Measurements from ENCODE around the gene ARHGDIA. TPM values are rescaled to one million over a fixed set of nuclear protein-coding genes. Genes with fewer than 3 reads are reported as not detected.

Gene ARHGDIA
- total RNA-seq, 4 donors from 2014 or later, result 282 to 475 (median 350) TPM

DNA sequence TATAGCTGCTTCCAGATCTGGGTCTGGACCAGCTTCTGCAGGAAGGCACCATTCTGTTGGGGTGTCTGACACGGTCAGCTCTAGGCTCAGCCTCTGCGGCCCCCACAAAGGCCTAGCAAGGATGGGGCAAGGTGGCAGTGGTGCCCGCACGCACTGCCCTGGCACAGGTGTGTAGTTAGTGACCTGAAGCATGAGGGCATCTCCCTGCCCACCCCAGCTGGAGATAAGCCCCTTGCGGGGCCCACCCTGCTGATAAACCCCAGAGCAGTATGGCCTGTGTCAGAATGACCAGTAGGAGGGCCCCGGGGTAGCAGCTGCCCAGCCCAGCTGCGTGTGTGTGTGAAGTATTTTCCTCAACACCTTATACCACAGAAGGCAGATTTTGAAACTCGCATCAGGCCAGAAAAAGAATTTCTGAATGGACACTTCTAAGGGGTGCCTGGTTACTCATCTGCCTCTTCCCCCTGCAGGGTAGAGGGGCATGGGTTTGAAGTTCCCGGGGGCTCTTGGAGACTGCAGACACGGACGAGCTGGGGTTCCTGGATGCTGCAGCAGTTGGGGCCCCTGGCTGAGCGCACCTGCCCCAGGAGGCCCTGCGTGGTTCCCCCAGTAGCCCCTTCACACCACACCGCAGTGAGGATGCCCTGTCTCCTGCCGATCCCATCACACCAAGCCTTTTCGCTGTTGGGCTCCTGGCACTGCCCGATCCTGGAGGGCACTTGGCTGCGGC is 4.5 kb downstream of the ARHGDIA start:
- Histone ChIP-seq H3K27ac (peak overlapping the region; percentile 20 to 100 (median 99)), H3K4me3 (peak overlapping the region in 2 of 4 donors; percentile 10 to 11), H3K9me3 (no peaks in the 10 kb centered on the region), H3K36me3 (peaks cover 0 to 20% (median 0%) of the 10 kb centered on the region in 3 donors), H3K4me1 (peaks cover 12 to 84% (median 20%) of the 10 kb centered on the region in 4 donors), H3K27me3 (no peaks in the 10 kb centered on the region)
- TF ChIP-seq POLR2A (IDR thresholded peaks at IDR 0.05), result no peak
- TF ChIP-seq, protein P1, sequence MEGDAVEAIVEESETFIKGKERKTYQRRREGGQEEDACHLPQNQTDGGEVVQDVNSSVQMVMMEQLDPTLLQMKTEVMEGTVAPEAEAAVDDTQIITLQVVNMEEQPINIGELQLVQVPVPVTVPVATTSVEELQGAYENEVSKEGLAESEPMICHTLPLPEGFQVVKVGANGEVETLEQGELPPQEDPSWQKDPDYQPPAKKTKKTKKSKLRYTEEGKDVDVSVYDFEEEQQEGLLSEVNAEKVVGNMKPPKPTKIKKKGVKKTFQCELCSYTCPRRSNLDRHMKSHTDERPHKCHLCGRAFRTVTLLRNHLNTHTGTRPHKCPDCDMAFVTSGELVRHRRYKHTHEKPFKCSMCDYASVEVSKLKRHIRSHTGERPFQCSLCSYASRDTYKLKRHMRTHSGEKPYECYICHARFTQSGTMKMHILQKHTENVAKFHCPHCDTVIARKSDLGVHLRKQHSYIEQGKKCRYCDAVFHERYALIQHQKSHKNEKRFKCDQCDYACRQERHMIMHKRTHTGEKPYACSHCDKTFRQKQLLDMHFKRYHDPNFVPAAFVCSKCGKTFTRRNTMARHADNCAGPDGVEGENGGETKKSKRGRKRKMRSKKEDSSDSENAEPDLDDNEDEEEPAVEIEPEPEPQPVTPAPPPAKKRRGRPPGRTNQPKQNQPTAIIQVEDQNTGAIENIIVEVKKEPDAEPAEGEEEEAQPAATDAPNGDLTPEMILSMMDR (IDR thresholded peaks at IDR 0.05), result peak in 1 of 6 experiments; percentile 2
- no peak for DNase-seq

DNA sequence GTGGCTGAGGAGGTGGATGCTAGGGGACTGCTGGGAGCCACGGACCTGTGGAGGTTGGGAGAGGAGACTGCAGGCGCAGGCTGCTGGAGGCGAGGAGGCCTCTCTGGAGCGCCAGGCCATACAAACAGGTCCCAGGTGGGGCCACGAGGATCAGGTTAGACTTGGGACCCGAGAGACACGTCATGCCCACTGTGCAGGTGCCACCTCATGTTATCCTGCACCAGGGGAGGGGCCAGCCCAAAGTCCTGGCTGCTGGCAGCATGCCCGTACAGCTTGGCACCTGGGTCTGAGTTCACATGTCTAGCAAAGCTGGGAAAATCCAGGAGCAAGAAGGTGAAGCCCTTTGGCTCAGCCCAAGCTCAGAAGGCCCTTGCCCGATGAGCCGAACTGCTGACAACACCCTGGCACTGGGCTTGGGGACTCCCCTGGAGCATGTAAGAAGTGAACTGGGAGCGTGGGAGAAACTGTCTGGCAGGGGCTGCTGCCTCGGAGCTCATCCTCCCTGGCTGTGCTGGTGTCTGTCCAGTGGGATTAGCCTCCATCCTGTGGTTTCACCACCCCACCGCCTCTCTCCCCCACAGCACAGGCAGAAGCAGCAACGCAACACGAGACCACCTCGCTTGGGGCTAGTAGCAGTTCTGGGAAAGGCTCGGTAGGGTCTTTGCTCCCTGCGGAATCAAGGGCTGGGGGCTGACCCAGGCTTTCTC is 5.3 kb downstream of the ARHGDIA start:
- peak in 2 of 3 donors; percentile 95 to 98 for DNase-seq
- peak overlapping the region in 3 of 4 donors; percentile 99 to 100 (median 99) for H3K27ac ChIP-seq
- H3K4me3 ChIP-seq, result peak overlapping the region in 2 of 4 donors; percentile 10 to 11
- H3K9me3 ChIP-seq, result no peaks in the 10 kb centered on the region
- H3K4me1 ChIP-seq, result peaks cover 12 to 86% (median 23%) of the 10 kb centered on the region in 4 donors
- H3K27me3 ChIP-seq, result no peaks in the 10 kb centered on the region
- H3K36me3 ChIP-seq, result peaks cover 0 to 20% (median 0%) of the 10 kb centered on the region in 3 donors
- peak; percentile 70 to 96 for TF ChIP-seq POLR2A (IDR thresholded peaks at IDR 0.05)
- TF ChIP-seq, protein P1 (IDR thresholded peaks at IDR 0.05), result no peak

DNA sequence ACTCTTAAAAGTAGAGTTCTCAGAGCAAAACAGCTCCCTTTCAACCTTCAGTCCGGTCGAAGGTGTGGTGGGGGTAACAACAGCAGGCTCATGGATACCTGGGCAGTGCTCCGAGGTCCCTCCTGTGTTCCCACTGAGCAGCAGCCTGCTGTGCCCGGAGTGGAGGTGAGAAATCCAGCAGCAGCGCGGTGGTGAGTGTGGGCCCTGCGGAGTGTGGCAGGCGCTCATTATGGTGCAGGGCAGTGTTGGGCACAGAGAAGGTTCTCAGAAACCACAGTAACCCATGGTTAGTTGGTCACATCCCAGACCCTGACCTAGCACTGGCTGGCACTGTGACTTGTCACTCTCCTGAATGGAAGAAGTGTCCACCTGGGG is 5.8 kb downstream of the ARHGDIA start:
- DNase-seq, result no peak
- TF ChIP-seq POLR2A (IDR thresholded peaks at IDR 0.05), result no peak
- TF ChIP-seq, protein P1 (IDR thresholded peaks at IDR 0.05), result no peak
- Histone ChIP-seq H3K4me1 (peaks cover 12 to 86% (median 23%) of the 10 kb centered on the region in 4 donors), H3K9me3 (no peaks in the 10 kb centered on the region), H3K27ac (peak overlapping the region in 3 of 4 donors; percentile 58 to 100 (median 99)), H3K4me3 (no peak overlapping the region), H3K27me3 (no peaks in the 10 kb centered on the region), H3K36me3 (peaks cover 0 to 20% (median 0%) of the 10 kb centered on the region in 3 donors)

GRCh38 chr17:81863833-81864768 is 7.0 kb downstream of the ARHGDIA start:
- TF ChIP-seq, protein P1 (IDR thresholded peaks at IDR 0.05), result peak in 1 of 6 experiments; percentile 6
- peak in 1 of 2 donors; percentile 39 for TF ChIP-seq POLR2A (IDR thresholded peaks at IDR 0.05)
- Histone ChIP-seq H3K27ac (peak overlapping the region in 3 of 4 donors; percentile 58 to 100 (median 99)), H3K27me3 (no peaks in the 10 kb centered on the region), H3K9me3 (no peaks in the 10 kb centered on the region), H3K36me3 (peaks cover 0 to 16% (median 0%) of the 10 kb centered on the region in 3 donors), H3K4me1 (peaks cover 7 to 77% (median 17%) of the 10 kb centered on the region in 4 donors), H3K4me3 (no peak overlapping the region)
- DNase-seq, result peak in 1 of 3 donors; percentile 68

Data from Peyer's patch (tissue), 4 donors.